HG02798 (cell line): ENCODE results near the gene PPP1R9B.

ENCODE experiments used
- ATAC-seq: cut with Tn5 transposase; IDR thresholded peaks from one replicate; pipeline ENCODE4 v1.9.1; 2021; ENCODE audit warnings: mild to moderate bottlenecking; ENCODE audit not compliant: unreplicated experiment, poor library complexity

The PPP1R9B gene

GRCh38 chr17:50187751-50188530 is 37.5 kb upstream of the PPP1R9B start:
- no peak for ATAC-seq

- ATAC-seq, result no peak
These were observed 36.9 kb upstream of the PPP1R9B start for GRCh38 chr17:50187394-50187725.

- ATAC-seq, result no peak
These were observed 36.4 kb upstream of the PPP1R9B start for GRCh38 chr17:50186661-50187393.

- ATAC-seq, result no peak
These were observed 35.4 kb upstream of the PPP1R9B start for GRCh38 chr17:50185631-50186471.

- no peak for ATAC-seq
These were observed 34.3 kb upstream of the PPP1R9B start for GRCh38 chr17:50184611-50185398.

- ATAC-seq, result no peak
These were observed 33.6 kb upstream of the PPP1R9B start for GRCh38 chr17:50184064-50184463.

GRCh38 chr17:50183421-50183994 is 33.0 kb upstream of the PPP1R9B start:
- ATAC-seq, result no peak

GRCh38 chr17:50182783-50183420 is 32.4 kb upstream of the PPP1R9B start:
- ATAC-seq, result no peak

- no peak for ATAC-seq
These were observed 31.4 kb upstream of the PPP1R9B start for GRCh38 chr17:50181591-50182560.

- no peak for ATAC-seq
These were observed 30.7 kb upstream of the PPP1R9B start for GRCh38 chr17:50181144-50181543.

- ATAC-seq, result no peak
These were observed 30.1 kb upstream of the PPP1R9B start for GRCh38 chr17:50180620-50181019.

GRCh38 chr17:50180111-50180510 is 29.6 kb upstream of the PPP1R9B start:
- no peak for ATAC-seq

- ATAC-seq, result peak; percentile 68
These were observed 27.7 kb upstream of the PPP1R9B start for GRCh38 chr17:50177983-50178834.

GRCh38 chr17:50177476-50177875 is 27.0 kb upstream of the PPP1R9B start:
- no peak for ATAC-seq

GRCh38 chr17:50176559-50177357 is 26.3 kb upstream of the PPP1R9B start:
- no peak for ATAC-seq

- ATAC-seq, result no peak
These were observed 24.7 kb upstream of the PPP1R9B start for GRCh38 chr17:50175035-50175807.
